ENCODE results near the gene PLCH1.

- TF ChIP-seq ELF1 (IDR thresholded peaks at IDR 0.05; ENCODE audit: borderline replicate concordance, low read depth) (no peak), POLR2A (IDR thresholded peaks at IDR 0.05; ENCODE audit: borderline replicate concordance, extremely low read depth, insufficient read depth, insufficient read length) (no peak), POLR2AphosphoS5 (IDR thresholded peaks at IDR 0.05; ENCODE audit: low read depth, low read length) (no peak), ZFX (IDR thresholded peaks at IDR 0.05) (no peak), CTCF (IDR thresholded peaks at IDR 0.05 in 2 of 3, conservative IDR thresholded peaks at IDR 0.05 in 1 of 3; ENCODE audit: borderline replicate concordance in 1 of 3, insufficient read depth in 1 of 3, low read depth in 2 of 3, low read length in 2 of 3) (no peak), SIN3A (IDR thresholded peaks at IDR 0.05; ENCODE audit: low read depth) (no peak)
- TF ChIP-seq, protein P1, sequence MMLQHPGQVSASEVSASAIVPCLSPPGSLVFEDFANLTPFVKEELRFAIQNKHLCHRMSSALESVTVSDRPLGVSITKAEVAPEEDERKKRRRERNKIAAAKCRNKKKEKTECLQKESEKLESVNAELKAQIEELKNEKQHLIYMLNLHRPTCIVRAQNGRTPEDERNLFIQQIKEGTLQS (IDR thresholded peaks at IDR 0.05), result no peak
Measured at GRCh38 chr3:155641956-155642355, 102.9 kb downstream of the PLCH1 start.
